Measurements from ENCODE around the gene RNF223.

- no peak for TF ChIP-seq CTCF (IDR thresholded peaks at IDR 0.05)
- TF ChIP-seq POLR2A (IDR thresholded peaks at IDR 0.05), result peak in 1 of 2 donors; percentile 42
Measured at GRCh38 chr1:1115786-1116700, 41.9 kb upstream of the RNF223 start, which contains the start of gene C1orf159.

All from thyroid gland (tissue), 4 donors.